Type B pancreatic cell (in vitro differentiated cells): ENCODE data around the gene HADH. TPM values are rescaled to one million over a fixed set of nuclear protein-coding genes. Genes with fewer than 3 reads are reported as not detected.

Experiments used
- DNase-seq: peaks from one replicate; pipeline ENCODE4 v3.0.0; 2021; ENCODE audit warnings: mixed read lengths; ENCODE audit not compliant: unreplicated experiment; ENCODE audit errors: extremely low spot score
- H3K27ac Mint-ChIP-seq: 2 replicates; pipeline ENCODE4 v1.8.0; 2021; ENCODE audit warnings: mild to moderate bottlenecking, mixed read lengths
- H3K27me3 Mint-ChIP-seq: 2 replicates; pipeline ENCODE4 v1.8.0; 2021; ENCODE audit warnings: mixed read lengths
- H3K36me3 Mint-ChIP-seq: 2 replicates; pipeline ENCODE4 v1.8.0; 2021; ENCODE audit warnings: mixed read lengths
- H3K4me1 Mint-ChIP-seq: one replicate; pipeline ENCODE4 v1.8.0; 2021; ENCODE audit warnings: mixed read lengths; ENCODE audit not compliant: unreplicated experiment
- H3K4me3 Mint-ChIP-seq: 2 replicates; pipeline ENCODE4 v1.8.0; 2021; ENCODE audit warnings: mild to moderate bottlenecking, mixed read lengths
- H3K9me3 Mint-ChIP-seq: 2 replicates; pipeline ENCODE4 v1.8.0; 2021; ENCODE audit warnings: mixed read lengths
- CTCF ChIP-seq: fragments of 200-600 bp; sonication (generic); conservative IDR thresholded peaks from 2 replicates; pipeline ENCODE4 v1.5.0; 2021; ENCODE audit warnings: antibody characterized with exemption, mild to moderate bottlenecking
- total RNA-seq: library from RNA; stranded (reverse); gene quantifications from 2 replicates; pipeline ENCODE4 v1.2.1, GENCODE V29; 2021; ENCODE audit warnings: low replicate concordance

HADH gene
- total RNA-seq, 1 donor from 2014 or later = 68.5 TPM

- DNase-seq = no peak
- TF ChIP-seq CTCF = no peak
- no peaks in the 10 kb centered on the region for H3K9me3 Mint-ChIP-seq
- peaks cover 15% of the 10 kb centered on the region for H3K36me3 Mint-ChIP-seq
- peak overlapping the region; percentile 93 for H3K4me3 Mint-ChIP-seq
- H3K4me1 Mint-ChIP-seq = peaks cover 33% of the 10 kb centered on the region
- H3K27ac Mint-ChIP-seq = no peak overlapping the region
- peaks cover 13% of the 10 kb centered on the region for H3K27me3 Mint-ChIP-seq
Observed at GRCh38 chr4:107991945-107992630, 2.4 kb downstream of the HADH start.

GRCh38 chr4:107993969-107994368, 4.3 kb downstream of the HADH start:
- Mint-ChIP-seq H3K27ac (no peak overlapping the region), H3K4me1 (peaks cover 40% of the 10 kb centered on the region)

GRCh38 chr4:107994894-107995293, 5.2 kb downstream of the HADH start:
- H3K27me3 Mint-ChIP-seq = peaks cover 13% of the 10 kb centered on the region
- H3K36me3 Mint-ChIP-seq = peaks cover 37% of the 10 kb centered on the region
- H3K4me3 Mint-ChIP-seq = no peak overlapping the region
- DNase-seq = no peak
- no peak overlapping the region for H3K27ac Mint-ChIP-seq
- peaks cover 36% of the 10 kb centered on the region for H3K4me1 Mint-ChIP-seq
- TF ChIP-seq CTCF = no peak
- no peaks in the 10 kb centered on the region for H3K9me3 Mint-ChIP-seq

More at GRCh38 chr4:107993969-107994368, 4.3 kb downstream of the HADH start:
- H3K9me3 Mint-ChIP-seq = no peaks in the 10 kb centered on the region
- peak overlapping the region; percentile 12 for H3K4me3 Mint-ChIP-seq
- no peak for DNase-seq
- TF ChIP-seq CTCF = no peak
- H3K36me3 Mint-ChIP-seq = peaks cover 31% of the 10 kb centered on the region
- H3K27me3 Mint-ChIP-seq = peaks cover 13% of the 10 kb centered on the region

- H3K27me3 Mint-ChIP-seq = peaks cover 13% of the 10 kb centered on the region
- peaks cover 5% of the 10 kb centered on the region for H3K9me3 Mint-ChIP-seq
- peaks cover 30% of the 10 kb centered on the region for H3K4me1 Mint-ChIP-seq
- TF ChIP-seq CTCF = no peak
- H3K27ac Mint-ChIP-seq = no peak overlapping the region
- H3K4me3 Mint-ChIP-seq = no peak overlapping the region
- no peak for DNase-seq
- peaks cover 52% of the 10 kb centered on the region for H3K36me3 Mint-ChIP-seq
Observed at GRCh38 chr4:107996949-107997788, 7.5 kb downstream of the HADH start.

- DNase-seq = no peak
- Mint-ChIP-seq H3K9me3 (peaks cover 5% of the 10 kb centered on the region), H3K36me3 (peaks cover 58% of the 10 kb centered on the region), H3K27me3 (peaks cover 13% of the 10 kb centered on the region), H3K27ac (peak overlapping the region; percentile 39), H3K4me3 (no peak overlapping the region), H3K4me1 (peaks cover 25% of the 10 kb centered on the region)
- TF ChIP-seq CTCF = no peak
Observed at GRCh38 chr4:107997794-107998193, 8.1 kb downstream of the HADH start.
